Mucosa of rectum (tissue), 2 donors: ENCODE results near the gene PDGFA.

Source experiments
- H3K27ac ChIP-seq, 2 donors: one replicate each; pipeline ENCODE4 v1.7.0; 2013; ENCODE audit warnings: inconsistent platforms in 2 of 2, low read depth in 2 of 2, low read length in 2 of 2
- H3K27me3 ChIP-seq, 2 donors: one replicate each; pipeline ENCODE4 v1.7.0; 2013; ENCODE audit warnings: low read length in 2 of 2; ENCODE audit not compliant: control insufficient read depth in 2 of 2, insufficient read depth in 2 of 2
- H3K36me3 ChIP-seq, 2 donors: one replicate each; pipeline ENCODE4 v1.7.0; 2013; ENCODE audit warnings: low read length in 2 of 2; ENCODE audit not compliant: control insufficient read depth in 2 of 2, insufficient read depth in 2 of 2
- H3K4me1 ChIP-seq, 2 donors: one replicate each; pipeline ENCODE4 v1.7.0; 2013; ENCODE audit warnings: low read length in 2 of 2, mild to moderate bottlenecking in 1 of 2; ENCODE audit not compliant: control insufficient read depth in 2 of 2, insufficient read depth in 2 of 2
- H3K4me3 ChIP-seq, 2 donors: one replicate each; pipeline ENCODE4 v1.7.0; 2013; ENCODE audit warnings: low read length in 2 of 2
- H3K9ac ChIP-seq, 2 donors: one replicate each; pipeline ENCODE4 v1.7.0; 2013; ENCODE audit warnings: low read length in 2 of 2, low read depth in 1 of 2, mild to moderate bottlenecking in 1 of 2
- H3K9me3 ChIP-seq, 2 donors: one replicate each; pipeline ENCODE4 v1.7.0; 2013; ENCODE audit warnings: low read length in 2 of 2; ENCODE audit not compliant: control insufficient read depth in 2 of 2
- donor health status: healthy.
- donor health status: Normal muscosa, but diverticular disease.

The PDGFA gene

GRCh38 chr7:534959-535358 is 15.3 kb upstream of the PDGFA start:
- Histone ChIP-seq H3K9me3 (no peaks in the 10 kb centered on the region), H3K9ac (no peak overlapping the region), H3K4me1 (peaks cover 19 to 22% of the 10 kb centered on the region in 2 donors), H3K36me3 (no peaks in the 10 kb centered on the region), H3K4me3 (no peak overlapping the region), H3K27me3 (peaks cover 0 to 5% of the 10 kb centered on the region in 2 donors), H3K27ac (no peak overlapping the region)

GRCh38 chr7:534075-534474 is 14.4 kb upstream of the PDGFA start:
- Histone ChIP-seq H3K4me1 (peaks cover 14 to 21% of the 10 kb centered on the region in 2 donors), H3K27ac (no peak overlapping the region), H3K27me3 (peaks cover 0 to 5% of the 10 kb centered on the region in 2 donors)

GRCh38 chr7:533266-533665 is 13.6 kb upstream of the PDGFA start:
- Histone ChIP-seq H3K36me3 (no peaks in the 10 kb centered on the region), H3K4me3 (no peak overlapping the region), H3K4me1 (peaks cover 6 to 13% of the 10 kb centered on the region in 2 donors), H3K9me3 (no peaks in the 10 kb centered on the region), H3K27ac (no peak overlapping the region), H3K27me3 (peaks cover 0 to 5% of the 10 kb centered on the region in 2 donors), H3K9ac (no peak overlapping the region)

More at GRCh38 chr7:534075-534474, 14.4 kb upstream of the PDGFA start:
- Histone ChIP-seq H3K36me3 (no peaks in the 10 kb centered on the region), H3K4me3 (no peak overlapping the region), H3K9ac (no peak overlapping the region), H3K9me3 (no peaks in the 10 kb centered on the region)

GRCh38 chr7:532379-533143 is 12.9 kb upstream of the PDGFA start:
- Histone ChIP-seq H3K9me3 (no peaks in the 10 kb centered on the region), H3K9ac (no peak overlapping the region), H3K4me1 (peaks cover under 1 to 6% of the 10 kb centered on the region in 2 donors), H3K36me3 (no peaks in the 10 kb centered on the region), H3K4me3 (no peak overlapping the region), H3K27ac (no peak overlapping the region), H3K27me3 (peaks cover 0 to 5% of the 10 kb centered on the region in 2 donors)

GRCh38 chr7:531777-532176 is 12.1 kb upstream of the PDGFA start:
- Histone ChIP-seq H3K36me3 (no peaks in the 10 kb centered on the region), H3K9ac (no peak overlapping the region), H3K27ac (no peak overlapping the region), H3K27me3 (peaks cover 0 to 5% of the 10 kb centered on the region in 2 donors), H3K9me3 (no peaks in the 10 kb centered on the region), H3K4me3 (no peak overlapping the region), H3K4me1 (peaks cover 0 to 5% of the 10 kb centered on the region in 2 donors)

- no peaks in the 10 kb centered on the region for H3K36me3 ChIP-seq
- no peak overlapping the region for H3K4me3 ChIP-seq
- H3K9ac ChIP-seq: no peak overlapping the region
- H3K4me1 ChIP-seq: peaks cover 0 to 5% of the 10 kb centered on the region in 2 donors
- no peaks in the 10 kb centered on the region for H3K9me3 ChIP-seq
- no peak overlapping the region for H3K27ac ChIP-seq
- H3K27me3 ChIP-seq: peaks cover 2 to 5% of the 10 kb centered on the region in 2 donors
Measured at GRCh38 chr7:528451-528850, 8.8 kb upstream of the PDGFA start.

GRCh38 chr7:527723-528122 is 8.1 kb upstream of the PDGFA start:
- Histone ChIP-seq H3K9me3 (no peaks in the 10 kb centered on the region), H3K36me3 (no peaks in the 10 kb centered on the region), H3K27ac (no peak overlapping the region), H3K27me3 (peaks cover 5 to 10% of the 10 kb centered on the region in 2 donors), H3K9ac (no peak overlapping the region), H3K4me3 (no peak overlapping the region), H3K4me1 (peaks cover 0 to 5% of the 10 kb centered on the region in 2 donors)

GRCh38 chr7:526460-527034 is 6.9 kb upstream of the PDGFA start:
- peaks cover 0 to 10% of the 10 kb centered on the region in 2 donors for H3K27me3 ChIP-seq
- no peak overlapping the region for H3K4me3 ChIP-seq
- peaks cover 7 to 14% of the 10 kb centered on the region in 2 donors for H3K4me1 ChIP-seq
- no peaks in the 10 kb centered on the region for H3K36me3 ChIP-seq
- no peaks in the 10 kb centered on the region for H3K9me3 ChIP-seq
- no peak overlapping the region for H3K27ac ChIP-seq
- no peak overlapping the region for H3K9ac ChIP-seq

- peaks cover 15 to 22% of the 10 kb centered on the region in 2 donors for H3K4me1 ChIP-seq
- peaks cover 7 to 15% of the 10 kb centered on the region in 2 donors for H3K27me3 ChIP-seq
- no peak overlapping the region for H3K27ac ChIP-seq
- H3K9me3 ChIP-seq: no peaks in the 10 kb centered on the region
- no peak overlapping the region for H3K4me3 ChIP-seq
- H3K9ac ChIP-seq: no peak overlapping the region
- no peaks in the 10 kb centered on the region for H3K36me3 ChIP-seq
Measured at GRCh38 chr7:525740-526139, 6.1 kb upstream of the PDGFA start.

- Histone ChIP-seq H3K4me3 (no peak overlapping the region), H3K36me3 (no peaks in the 10 kb centered on the region), H3K27ac (no peak overlapping the region), H3K27me3 (peaks cover 10 to 15% of the 10 kb centered on the region in 2 donors), H3K9ac (no peak overlapping the region), H3K9me3 (no peaks in the 10 kb centered on the region), H3K4me1 (peaks cover 18 to 23% of the 10 kb centered on the region in 2 donors)
Measured at GRCh38 chr7:524800-525199, 5.2 kb upstream of the PDGFA start.
